ACHN (cell line): ENCODE measurements around the gene GLIS1.

ENCODE experiments used
- DNase-seq: peaks from one replicate; pipeline ENCODE4 v3.0.0-alpha.2; 2015
- in situ Hi-C: cut with HindIII; loops from 2 replicates; pipeline ENCODE4 v1.10.0; 2017; ENCODE audit warnings: low sequenced_read_pairs, low pct_ligation_motif_present, low pct_unique_long_range_greater_than_20kb

GLIS1 gene

DNA sequence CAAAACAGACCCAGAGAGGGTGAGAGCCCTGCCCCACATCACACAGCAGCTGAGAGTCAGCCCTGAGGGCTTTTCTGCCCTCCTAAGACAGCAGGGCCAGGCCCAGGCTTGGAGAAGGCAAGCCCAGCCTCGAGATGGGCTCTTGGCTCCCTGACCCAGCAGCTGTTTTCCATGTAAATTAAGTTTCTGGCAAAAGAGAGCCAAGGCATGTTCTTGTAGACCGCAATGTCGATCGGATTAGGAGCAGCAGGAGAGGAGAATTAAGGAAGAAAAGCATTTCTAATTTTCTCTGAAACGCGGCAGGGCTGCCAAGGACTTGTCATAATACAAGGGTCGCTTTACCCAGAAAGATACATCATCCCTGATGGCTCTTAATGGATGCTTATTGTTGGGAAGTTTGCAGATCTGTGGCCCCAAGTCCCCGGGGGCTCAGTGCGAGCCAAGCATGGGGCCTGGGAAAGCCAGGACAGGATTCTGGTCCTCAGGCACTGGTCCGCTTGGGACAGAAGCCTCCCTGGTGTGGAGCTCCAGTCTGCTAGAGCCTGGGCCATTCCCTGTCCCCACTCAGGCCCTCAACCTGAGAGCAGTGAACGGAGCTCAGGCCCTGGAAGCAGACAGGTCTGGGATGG, 216.9 kb downstream of the GLIS1 start:
- no peak for DNase-seq
- in situ Hi-C loops: no loop called here

- in situ Hi-C loops: no loop called here
- no peak for DNase-seq
Measured at GRCh38 chr1:53520481-53520880, 218.5 kb downstream of the GLIS1 start.

GRCh38 chr1:53519421-53519820, 219.5 kb downstream of the GLIS1 start:
- in situ Hi-C loops: no loop called here
- DNase-seq: no peak

DNA sequence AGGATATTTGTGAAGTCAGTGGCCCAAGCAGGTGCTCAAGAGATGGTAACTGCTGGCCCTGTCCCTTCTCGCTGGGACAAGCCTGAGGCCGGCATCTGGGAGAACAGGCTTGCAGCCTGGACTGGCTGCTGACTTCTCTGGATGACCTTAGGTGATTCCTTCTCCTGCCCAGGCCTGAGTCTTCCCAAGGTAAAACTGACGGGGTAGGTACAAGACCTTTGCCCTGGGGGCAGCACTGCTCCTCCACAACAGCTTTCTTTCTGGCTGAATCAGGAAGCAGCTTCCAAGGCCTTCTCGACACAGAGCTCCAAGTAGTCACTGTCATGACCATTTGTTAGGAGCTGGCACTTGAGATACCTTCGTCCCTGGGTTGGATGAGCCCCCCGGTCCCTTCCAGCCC, 220.2 kb downstream of the GLIS1 start:
- in situ Hi-C loops: no loop called here
- no peak for DNase-seq

DNA sequence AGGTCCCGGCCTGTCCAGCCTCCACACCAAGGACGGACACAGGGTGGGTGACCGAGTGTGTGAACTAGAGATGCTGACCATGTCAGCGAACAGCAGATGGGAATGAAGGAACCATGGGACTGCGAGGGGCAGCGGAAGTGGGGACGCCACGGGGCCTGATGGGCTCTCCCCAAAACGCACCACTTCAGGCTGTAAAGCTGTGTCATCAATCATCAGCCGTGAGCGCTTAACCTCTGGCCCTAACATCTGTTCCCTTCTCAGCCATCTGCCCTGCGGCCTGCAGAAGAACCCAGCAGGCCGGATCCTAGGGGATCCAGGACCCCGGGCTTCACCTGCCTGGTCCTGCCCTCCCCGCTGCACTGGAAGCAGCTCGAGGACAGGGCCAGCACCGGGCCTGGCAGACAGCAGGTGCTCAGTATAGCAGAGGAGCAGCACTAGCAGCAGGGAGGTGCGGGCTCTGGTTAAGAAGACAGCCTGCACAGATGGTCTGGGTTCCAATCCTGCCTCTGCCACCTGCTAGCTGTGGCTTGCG, 221.1 kb downstream of the GLIS1 start:
- in situ Hi-C loops: no loop called here

GRCh38 chr1:53517109-53517508, 221.9 kb downstream of the GLIS1 start:
- DNase-seq: no peak
- in situ Hi-C loops: no loop called here

More for the DNA sequence above, 221.1 kb downstream of the GLIS1 start:
- DNase-seq: no peak

DNA sequence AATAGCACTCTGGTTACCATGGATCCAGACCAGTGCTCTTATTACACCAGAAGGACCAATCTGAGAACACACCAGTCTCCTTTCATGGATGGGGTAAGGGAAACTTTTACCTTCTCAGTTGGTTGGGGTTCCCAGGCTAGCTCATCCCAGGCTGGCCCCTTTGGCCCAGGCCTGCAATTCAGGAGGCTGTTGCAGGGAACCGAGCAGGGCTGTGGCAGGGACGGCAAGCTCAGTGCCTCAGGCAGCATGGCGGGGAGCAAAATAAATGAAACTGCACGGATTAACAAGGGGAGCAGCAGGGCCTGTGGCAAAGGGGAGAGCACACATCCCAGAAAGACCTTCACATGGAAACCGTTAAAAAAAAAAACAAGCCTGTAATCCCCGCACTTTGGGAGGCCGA, 222.8 kb downstream of the GLIS1 start:
- in situ Hi-C loops: no loop called here
- no peak for DNase-seq

GRCh38 chr1:53514436-53514835, 224.5 kb downstream of the GLIS1 start:
- DNase-seq: no peak
- in situ Hi-C loops: no loop called here

GRCh38 chr1:53513846-53514245, 225.1 kb downstream of the GLIS1 start:
- in situ Hi-C loops: no loop called here

GRCh38 chr1:53512807-53513755, 225.9 kb downstream of the GLIS1 start:
- DNase-seq: no peak
- in situ Hi-C loops: no loop called here

More at GRCh38 chr1:53513846-53514245, 225.1 kb downstream of the GLIS1 start:
- no peak for DNase-seq

GRCh38 chr1:53511933-53512806, 226.8 kb downstream of the GLIS1 start:
- DNase-seq: no peak
- in situ Hi-C loops: no loop called here

- DNase-seq: no peak
Measured at GRCh38 chr1:53511323-53511932, 227.5 kb downstream of the GLIS1 start.

GRCh38 chr1:53510215-53510614, 228.7 kb downstream of the GLIS1 start:
- in situ Hi-C loops: no loop called here
- no peak for DNase-seq

More at GRCh38 chr1:53511323-53511932, 227.5 kb downstream of the GLIS1 start:
- in situ Hi-C loops: no loop called here

DNA sequence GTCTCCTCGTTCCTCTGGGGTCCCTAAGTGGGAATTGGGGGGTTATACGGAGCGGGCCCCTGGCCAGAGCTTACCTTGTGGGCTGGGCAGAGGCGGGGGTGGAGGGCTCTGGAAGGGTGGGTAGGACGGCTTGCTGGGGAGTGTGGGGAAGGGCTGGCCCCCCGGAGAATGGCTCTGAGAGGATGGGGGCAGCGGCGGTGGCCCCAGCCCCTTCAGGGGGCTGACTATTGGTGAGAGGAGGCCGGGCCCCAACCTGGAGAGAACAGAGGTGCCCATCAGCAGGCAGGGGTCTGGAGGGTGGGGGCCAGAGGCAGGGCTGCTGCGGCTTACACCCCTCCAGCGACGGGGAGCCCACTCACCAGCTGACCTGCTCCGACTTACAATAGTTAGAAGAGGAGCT, 229.2 kb downstream of the GLIS1 start:
- in situ Hi-C loops: no loop called here
- DNase-seq: no peak

GRCh38 chr1:53508991-53509666, 229.8 kb downstream of the GLIS1 start:
- peak; percentile 89 for DNase-seq

DNA sequence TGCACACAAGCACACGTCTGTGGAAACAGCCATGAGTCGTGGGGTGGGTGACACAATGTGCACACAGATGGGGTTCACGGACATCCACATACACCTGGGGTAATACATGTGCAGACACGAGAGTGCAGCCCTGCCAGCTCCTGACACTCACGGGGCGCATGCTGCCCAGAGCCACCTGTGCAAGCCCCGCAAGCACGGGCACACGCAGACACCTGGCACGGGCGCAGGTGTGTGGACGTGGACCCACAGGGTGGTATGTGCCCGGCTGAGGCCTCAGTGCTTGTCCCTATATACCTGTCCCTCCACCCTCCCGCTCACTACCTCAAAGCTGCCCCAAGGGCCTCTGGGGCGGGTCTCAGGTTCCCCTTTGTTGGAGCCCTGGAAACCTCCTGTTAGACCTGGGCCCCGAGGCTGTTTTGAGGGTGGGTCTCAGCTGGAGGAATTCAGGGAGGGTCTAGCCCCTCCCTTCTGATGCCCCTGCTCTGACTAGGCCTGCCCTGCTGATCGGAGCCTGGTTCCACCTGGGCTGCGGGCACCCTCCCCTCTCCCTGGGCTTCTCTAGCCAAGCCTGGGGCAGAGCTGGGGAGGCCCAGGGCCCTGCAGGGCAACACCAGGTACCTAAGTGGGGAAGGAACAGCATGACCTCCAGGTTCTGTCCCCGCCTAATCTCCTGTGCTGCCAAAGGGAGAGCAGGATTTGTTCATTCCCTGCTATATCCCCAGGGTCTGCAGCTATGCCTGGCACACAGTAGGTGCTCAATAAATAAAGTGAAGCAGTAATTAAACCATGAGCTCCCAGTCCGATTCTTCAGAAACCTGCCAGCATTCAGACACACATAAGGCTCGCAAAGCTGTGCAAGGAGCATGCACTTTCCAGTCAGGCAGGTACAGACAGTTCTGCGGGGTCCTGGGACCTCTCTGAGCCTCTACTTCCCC, 230.6 kb downstream of the GLIS1 start:
- DNase-seq: no peak
- in situ Hi-C loops: no loop called here

More at GRCh38 chr1:53508991-53509666, 229.8 kb downstream of the GLIS1 start:
- in situ Hi-C loops: no loop called here
